Glomerular visceral epithelial cell (primary cell): ENCODE results near the gene TULP4.

Experiments used
- DNase-seq: peaks from one replicate; pipeline ENCODE4 v3.0.0-alpha.2; 2016; ENCODE audit errors: extremely low spot score

TULP4 gene

GRCh38 chr6:158312165-158312564 is at the start of gene TULP4:
TULP4 (plus strand) TSS chr6:158312465; CDS start chr6:158314017, 1,552 bp downstream.
- no peak for DNase-seq

GRCh38 chr6:158262755-158263154 is 49.5 kb upstream of the TULP4 start:
- no peak for DNase-seq

- no peak for DNase-seq
These were observed 48.1 kb upstream of the TULP4 start for GRCh38 chr6:158264180-158264579.

- DNase-seq: no peak
These were observed 46.1 kb upstream of the TULP4 start for GRCh38 chr6:158266131-158266530.

- DNase-seq: no peak
These were observed 43.7 kb upstream of the TULP4 start for GRCh38 chr6:158268361-158269147.

GRCh38 chr6:158269657-158270056 is 42.6 kb upstream of the TULP4 start:
- DNase-seq: no peak

GRCh38 chr6:158270389-158271127 is 41.7 kb upstream of the TULP4 start:
- no peak for DNase-seq

GRCh38 chr6:158272324-158272723 is 39.9 kb upstream of the TULP4 start:
- no peak for DNase-seq

- DNase-seq: no peak
These were observed 34.3 kb upstream of the TULP4 start for GRCh38 chr6:158278004-158278403.

GRCh38 chr6:158279615-158280014 is 32.6 kb upstream of the TULP4 start:
- no peak for DNase-seq

GRCh38 chr6:158283304-158283980 is 28.8 kb upstream of the TULP4 start:
- no peak for DNase-seq

GRCh38 chr6:158284007-158284875 is 28.0 kb upstream of the TULP4 start:
- DNase-seq: no peak

GRCh38 chr6:158284876-158285655 is 27.2 kb upstream of the TULP4 start:
- no peak for DNase-seq

- no peak for DNase-seq
These were observed 26.6 kb upstream of the TULP4 start for GRCh38 chr6:158285656-158286021.

GRCh38 chr6:158286413-158286812 is 25.9 kb upstream of the TULP4 start:
- no peak for DNase-seq

GRCh38 chr6:158287047-158287446 is 25.2 kb upstream of the TULP4 start:
- no peak for DNase-seq

GRCh38 chr6:158290040-158290439 is 22.2 kb upstream of the TULP4 start:
- no peak for DNase-seq

- DNase-seq: peak; percentile 31
These were observed 21.6 kb upstream of the TULP4 start for GRCh38 chr6:158290659-158291058.

GRCh38 chr6:158292016-158292415 is 20.2 kb upstream of the TULP4 start:
- no peak for DNase-seq

- no peak for DNase-seq
These were observed 19.1 kb upstream of the TULP4 start for GRCh38 chr6:158293122-158293521.
